Astrocyte (in vitro differentiated cells and primary cell): ENCODE results near the gene HAPLN3.

Experiments
- EZH2 ChIP-seq: IDR thresholded peaks from 2 replicates; pipeline ENCODE4 v1.6.1; 2012; ENCODE audit warnings: mild to moderate bottlenecking, low read length, inconsistent platforms; ENCODE audit not compliant: insufficient read depth
- TF ChIP-seq, protein P1 (sequence below): IDR thresholded peaks from 2 replicates; pipeline ENCODE4 v1.5.1; 2011; ENCODE audit warnings: low read depth, mild to moderate bottlenecking, inconsistent platforms, low read length, moderate library complexity; ENCODE audit not compliant: insufficient read depth

GRCh38 chr15:88839146-88839545, 56.2 kb downstream of the HAPLN3 start:
- no peak for TF ChIP-seq EZH2
- TF ChIP-seq, protein P1, sequence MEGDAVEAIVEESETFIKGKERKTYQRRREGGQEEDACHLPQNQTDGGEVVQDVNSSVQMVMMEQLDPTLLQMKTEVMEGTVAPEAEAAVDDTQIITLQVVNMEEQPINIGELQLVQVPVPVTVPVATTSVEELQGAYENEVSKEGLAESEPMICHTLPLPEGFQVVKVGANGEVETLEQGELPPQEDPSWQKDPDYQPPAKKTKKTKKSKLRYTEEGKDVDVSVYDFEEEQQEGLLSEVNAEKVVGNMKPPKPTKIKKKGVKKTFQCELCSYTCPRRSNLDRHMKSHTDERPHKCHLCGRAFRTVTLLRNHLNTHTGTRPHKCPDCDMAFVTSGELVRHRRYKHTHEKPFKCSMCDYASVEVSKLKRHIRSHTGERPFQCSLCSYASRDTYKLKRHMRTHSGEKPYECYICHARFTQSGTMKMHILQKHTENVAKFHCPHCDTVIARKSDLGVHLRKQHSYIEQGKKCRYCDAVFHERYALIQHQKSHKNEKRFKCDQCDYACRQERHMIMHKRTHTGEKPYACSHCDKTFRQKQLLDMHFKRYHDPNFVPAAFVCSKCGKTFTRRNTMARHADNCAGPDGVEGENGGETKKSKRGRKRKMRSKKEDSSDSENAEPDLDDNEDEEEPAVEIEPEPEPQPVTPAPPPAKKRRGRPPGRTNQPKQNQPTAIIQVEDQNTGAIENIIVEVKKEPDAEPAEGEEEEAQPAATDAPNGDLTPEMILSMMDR, result no peak
